HepG2 (cell line): ENCODE results near the gene EMC9. TPM values are rescaled to one million over a fixed set of nuclear protein-coding genes. Genes with fewer than 3 reads are reported as not detected.
A peak's percentile ranks its signal among the peaks of the same experiment; 100 is the strongest.

ENCODE experiments used
- KDM4B ChIP-seq: sonication (generic); formaldehyde crosslinking; IDR thresholded peaks from 2 replicates; pipeline ENCODE4 v1.4.0; 2020; ENCODE audit warnings: missing genetic modification reagents
- MIER3 ChIP-seq: IDR thresholded peaks from 2 replicates; pipeline ENCODE4 v1.6.1; 2016; ENCODE audit warnings: missing compliant biosample characterization, borderline replicate concordance
- SMYD3 ChIP-seq: sonication (generic); formaldehyde crosslinking; IDR thresholded peaks from 2 replicates; pipeline ENCODE4 v1.8.1; 2023; ENCODE audit warnings: mild to moderate bottlenecking, missing genetic modification reagents
- YY1 ChIP-seq: IDR thresholded peaks from 2 replicates; pipeline ENCODE4 v1.6.1; 2011; ENCODE audit warnings: low read length, low read depth, moderate library complexity, mild to moderate bottlenecking; ENCODE audit not compliant: insufficient read depth, insufficient replicate concordance
- ZNF616 ChIP-seq: sonication (generic); formaldehyde crosslinking; IDR thresholded peaks from 2 replicates; pipeline ENCODE4 v1.5.0; 2020; ENCODE audit warnings: low read depth, mild to moderate bottlenecking, missing genetic modification reagents
- polyA plus RNA-seq, 8 experiments: library from polyadenylated mRNA; depleted of rRNA in 3 of 8; stranded (reverse) in 7 of 8; unstranded in 1 of 8; fragments of >200 nt; fragmentation: Illumina TruSeq in 4 of 8; extraction: Trizol in 4 of 8; gene quantifications; 2 replicates each; pipeline versions ENCODE4 v1.2.1 to v1.2.3, GENCODE V29; 2011 to 2016; ENCODE audit warnings: low read depth in 4 of 8, missing spikeins in 1 of 8, mixed read lengths in 1 of 8; ENCODE audit not compliant: insufficient read depth in 1 of 8
- total RNA-seq, 5 experiments: library from RNA; depleted of rRNA; stranded (reverse); fragments of >200 nt; fragmentation: Illumina TruSeq; extraction: Trizol; gene quantifications; 2 replicates each; pipeline ENCODE4 v1.2.3, GENCODE V29; 2016; ENCODE audit warnings: low read depth in 1 of 5
- TF ChIP-seq, protein P1 (sequence below): sonication (generic); formaldehyde crosslinking; IDR thresholded peaks from 2 replicates; pipeline ENCODE4; 2020; ENCODE audit warnings: missing genetic modification reagents, mild to moderate bottlenecking, borderline replicate concordance
- TF ChIP-seq, protein P2 (sequence below): IDR thresholded peaks from 2 replicates; pipeline ENCODE4 v1.6.1; 2016; ENCODE audit warnings: missing compliant biosample characterization, missing genetic modification reagents, borderline replicate concordance
- TF ChIP-seq, protein P3 (sequence below): sonication (generic); formaldehyde crosslinking; IDR thresholded peaks from 2 replicates; pipeline ENCODE4 v1.4.0; 2020; ENCODE audit warnings: missing genetic modification reagents
- TF ChIP-seq, protein P4 (sequence below), 2 experiments: fragments of 450-650 bp in 1 of 2; sonication (generic) in 1 of 2; formaldehyde crosslinking in 1 of 2; IDR thresholded peaks; 2 replicates each; pipeline versions ENCODE4 v1.6.1 to v1.8.0; 2016 to 2022; ENCODE audit warnings: antibody characterized with exemption in 1 of 2, mild to moderate bottlenecking in 1 of 2, missing genetic modification reagents in 1 of 2

Gene EMC9
- total and polyA plus RNA-seq, 2 of the 13 experiments (the other 11 are each of a cell fraction or from before 2014, with no cell fraction given), result 60.5 to 78.7 TPM

DNA sequence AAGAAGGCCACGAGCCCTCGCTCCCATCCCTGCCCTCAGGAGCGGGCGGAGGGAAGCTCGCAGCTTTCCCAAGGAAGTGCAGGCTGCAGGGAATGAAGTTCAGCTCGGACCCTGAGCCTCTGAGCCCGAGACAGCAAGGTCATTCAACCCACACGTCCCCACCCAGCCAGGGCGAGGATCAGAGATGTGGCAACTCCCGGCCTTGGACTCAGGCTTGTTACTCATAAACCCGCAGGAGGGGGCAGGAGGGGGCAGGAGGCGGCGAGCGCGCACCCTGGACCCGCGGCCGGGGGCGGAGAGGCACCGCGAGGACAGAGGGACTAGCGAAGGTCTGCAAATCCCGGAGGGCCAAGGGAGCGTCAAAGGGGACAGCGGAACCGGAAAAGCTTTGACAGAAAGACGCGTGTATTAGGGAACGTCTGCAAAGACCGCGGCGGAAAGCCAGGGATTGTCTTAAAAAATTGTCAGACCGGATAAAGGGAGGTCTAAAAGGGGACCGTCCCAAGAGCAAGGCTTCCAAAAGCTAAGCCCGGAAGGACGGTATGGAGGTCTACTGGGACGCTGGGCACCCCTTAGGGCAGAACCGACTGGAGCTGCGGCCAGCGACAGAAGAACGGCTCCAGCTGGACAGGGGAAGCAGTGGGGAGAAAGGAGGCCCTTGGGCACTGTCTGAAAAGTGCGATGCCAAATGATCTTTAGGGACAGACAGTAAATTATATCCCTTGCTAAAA, 27.4 kb downstream of the EMC9 start (continued):
- TF ChIP-seq, protein P1, sequence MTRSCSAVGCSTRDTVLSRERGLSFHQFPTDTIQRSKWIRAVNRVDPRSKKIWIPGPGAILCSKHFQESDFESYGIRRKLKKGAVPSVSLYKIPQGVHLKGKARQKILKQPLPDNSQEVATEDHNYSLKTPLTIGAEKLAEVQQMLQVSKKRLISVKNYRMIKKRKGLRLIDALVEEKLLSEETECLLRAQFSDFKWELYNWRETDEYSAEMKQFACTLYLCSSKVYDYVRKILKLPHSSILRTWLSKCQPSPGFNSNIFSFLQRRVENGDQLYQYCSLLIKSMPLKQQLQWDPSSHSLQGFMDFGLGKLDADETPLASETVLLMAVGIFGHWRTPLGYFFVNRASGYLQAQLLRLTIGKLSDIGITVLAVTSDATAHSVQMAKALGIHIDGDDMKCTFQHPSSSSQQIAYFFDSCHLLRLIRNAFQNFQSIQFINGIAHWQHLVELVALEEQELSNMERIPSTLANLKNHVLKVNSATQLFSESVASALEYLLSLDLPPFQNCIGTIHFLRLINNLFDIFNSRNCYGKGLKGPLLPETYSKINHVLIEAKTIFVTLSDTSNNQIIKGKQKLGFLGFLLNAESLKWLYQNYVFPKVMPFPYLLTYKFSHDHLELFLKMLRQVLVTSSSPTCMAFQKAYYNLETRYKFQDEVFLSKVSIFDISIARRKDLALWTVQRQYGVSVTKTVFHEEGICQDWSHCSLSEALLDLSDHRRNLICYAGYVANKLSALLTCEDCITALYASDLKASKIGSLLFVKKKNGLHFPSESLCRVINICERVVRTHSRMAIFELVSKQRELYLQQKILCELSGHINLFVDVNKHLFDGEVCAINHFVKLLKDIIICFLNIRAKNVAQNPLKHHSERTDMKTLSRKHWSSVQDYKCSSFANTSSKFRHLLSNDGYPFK (CRISPR knock-in tag), result peak; percentile 84
- TF ChIP-seq ZNF616 (CRISPR knock-in tag) (0 out of 2 replicates have a peak, but pooled peaks have one; percentile 94), SMYD3 (CRISPR knock-in tag) (no peak), YY1 (peak; percentile 76), MIER3 (CRISPR knock-in tag) (peak; percentile 99), KDM4B (peak; percentile 99)
- TF ChIP-seq, protein P2, sequence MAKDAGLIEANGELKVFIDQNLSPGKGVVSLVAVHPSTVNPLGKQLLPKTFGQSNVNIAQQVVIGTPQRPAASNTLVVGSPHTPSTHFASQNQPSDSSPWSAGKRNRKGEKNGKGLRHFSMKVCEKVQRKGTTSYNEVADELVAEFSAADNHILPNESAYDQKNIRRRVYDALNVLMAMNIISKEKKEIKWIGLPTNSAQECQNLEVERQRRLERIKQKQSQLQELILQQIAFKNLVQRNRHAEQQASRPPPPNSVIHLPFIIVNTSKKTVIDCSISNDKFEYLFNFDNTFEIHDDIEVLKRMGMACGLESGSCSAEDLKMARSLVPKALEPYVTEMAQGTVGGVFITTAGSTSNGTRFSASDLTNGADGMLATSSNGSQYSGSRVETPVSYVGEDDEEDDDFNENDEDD (CRISPR knock-in tag), result peak; percentile 95; the same call in 1 of the 2 replicates
- TF ChIP-seq, protein P3, sequence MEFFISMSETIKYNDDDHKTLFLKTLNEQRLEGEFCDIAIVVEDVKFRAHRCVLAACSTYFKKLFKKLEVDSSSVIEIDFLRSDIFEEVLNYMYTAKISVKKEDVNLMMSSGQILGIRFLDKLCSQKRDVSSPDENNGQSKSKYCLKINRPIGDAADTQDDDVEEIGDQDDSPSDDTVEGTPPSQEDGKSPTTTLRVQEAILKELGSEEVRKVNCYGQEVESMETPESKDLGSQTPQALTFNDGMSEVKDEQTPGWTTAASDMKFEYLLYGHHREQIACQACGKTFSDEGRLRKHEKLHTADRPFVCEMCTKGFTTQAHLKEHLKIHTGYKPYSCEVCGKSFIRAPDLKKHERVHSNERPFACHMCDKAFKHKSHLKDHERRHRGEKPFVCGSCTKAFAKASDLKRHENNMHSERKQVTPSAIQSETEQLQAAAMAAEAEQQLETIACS (CRISPR knock-in tag), result peak; percentile 83
- TF ChIP-seq, protein P4, sequence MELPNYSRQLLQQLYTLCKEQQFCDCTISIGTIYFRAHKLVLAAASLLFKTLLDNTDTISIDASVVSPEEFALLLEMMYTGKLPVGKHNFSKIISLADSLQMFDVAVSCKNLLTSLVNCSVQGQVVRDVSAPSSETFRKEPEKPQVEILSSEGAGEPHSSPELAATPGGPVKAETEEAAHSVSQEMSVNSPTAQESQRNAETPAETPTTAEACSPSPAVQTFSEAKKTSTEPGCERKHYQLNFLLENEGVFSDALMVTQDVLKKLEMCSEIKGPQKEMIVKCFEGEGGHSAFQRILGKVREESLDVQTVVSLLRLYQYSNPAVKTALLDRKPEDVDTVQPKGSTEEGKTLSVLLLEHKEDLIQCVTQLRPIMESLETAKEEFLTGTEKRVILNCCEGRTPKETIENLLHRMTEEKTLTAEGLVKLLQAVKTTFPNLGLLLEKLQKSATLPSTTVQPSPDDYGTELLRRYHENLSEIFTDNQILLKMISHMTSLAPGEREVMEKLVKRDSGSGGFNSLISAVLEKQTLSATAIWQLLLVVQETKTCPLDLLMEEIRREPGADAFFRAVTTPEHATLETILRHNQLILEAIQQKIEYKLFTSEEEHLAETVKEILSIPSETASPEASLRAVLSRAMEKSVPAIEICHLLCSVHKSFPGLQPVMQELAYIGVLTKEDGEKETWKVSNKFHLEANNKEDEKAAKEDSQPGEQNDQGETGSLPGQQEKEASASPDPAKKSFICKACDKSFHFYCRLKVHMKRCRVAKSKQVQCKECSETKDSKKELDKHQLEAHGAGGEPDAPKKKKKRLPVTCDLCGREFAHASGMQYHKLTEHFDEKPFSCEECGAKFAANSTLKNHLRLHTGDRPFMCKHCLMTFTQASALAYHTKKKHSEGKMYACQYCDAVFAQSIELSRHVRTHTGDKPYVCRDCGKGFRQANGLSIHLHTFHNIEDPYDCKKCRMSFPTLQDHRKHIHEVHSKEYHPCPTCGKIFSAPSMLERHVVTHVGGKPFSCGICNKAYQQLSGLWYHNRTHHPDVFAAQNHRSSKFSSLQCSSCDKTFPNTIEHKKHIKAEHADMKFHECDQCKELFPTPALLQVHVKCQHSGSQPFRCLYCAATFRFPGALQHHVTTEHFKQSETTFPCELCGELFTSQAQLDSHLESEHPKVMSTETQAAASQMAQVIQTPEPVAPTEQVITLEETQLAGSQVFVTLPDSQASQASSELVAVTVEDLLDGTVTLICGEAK (IDR thresholded peaks at IDR 0.05), result no peak; the same call in 1 of the 2 replicates
- TF ChIP-seq, protein P4 (CRISPR knock-in tag; IDR thresholded peaks at IDR 0.05), result peak; percentile 81; the same call in 1 of the 2 replicates
